Large intestine (tissue), 3 donors: Measurements from ENCODE around the gene AKR7A2. TPM values are rescaled to one million over a fixed set of nuclear protein-coding genes. Genes with fewer than 3 reads are reported as not detected.

Source experiments
- DNase-seq, 2 donors: peaks; one replicate each; pipeline versions ENCODE4 v3.0.0 to v3.0.0-alpha.2; 2013
- H3K27ac ChIP-seq: one replicate; pipeline ENCODE4 v1.5.1; 2013; ENCODE audit warnings: low read length
- H3K27me3 ChIP-seq: 2 replicates; pipeline ENCODE4 v1.6.1; 2013; ENCODE audit warnings: low read length; ENCODE audit not compliant: control insufficient read depth, insufficient read depth
- H3K36me3 ChIP-seq: 2 replicates; pipeline ENCODE4 v1.6.1; 2013; ENCODE audit warnings: low read length; ENCODE audit not compliant: control insufficient read depth, insufficient read depth
- H3K4me1 ChIP-seq: one replicate; pipeline ENCODE4 v1.6.1; 2013; ENCODE audit warnings: low read length; ENCODE audit not compliant: control insufficient read depth, insufficient read depth
- H3K4me3 ChIP-seq: one replicate; pipeline ENCODE4 v1.5.1; 2013; ENCODE audit warnings: low read length
- H3K9me3 ChIP-seq: one replicate; pipeline ENCODE4 v1.6.1; 2013; ENCODE audit warnings: mild to moderate bottlenecking, low read depth, low read length, moderate library complexity; ENCODE audit not compliant: control insufficient read depth
- WGBS: methylation state at CpG from one replicate; pipeline ENCODE4 v1.1.5; 2013; ENCODE audit warnings: low lambda C conversion rate; ENCODE audit not compliant: insufficient coverage; 5-methylcytosine and 5-hydroxymethylcytosine counted together
- polyA plus RNA-seq: library from polyadenylated mRNA; unstranded; fragments of 120-200 nt; gene quantifications from one replicate; pipeline ENCODE4 v1.2.1, GENCODE V29; 2013

Gene AKR7A2
- polyA plus RNA-seq, 1 donor, result 94.4 TPM

DNA sequence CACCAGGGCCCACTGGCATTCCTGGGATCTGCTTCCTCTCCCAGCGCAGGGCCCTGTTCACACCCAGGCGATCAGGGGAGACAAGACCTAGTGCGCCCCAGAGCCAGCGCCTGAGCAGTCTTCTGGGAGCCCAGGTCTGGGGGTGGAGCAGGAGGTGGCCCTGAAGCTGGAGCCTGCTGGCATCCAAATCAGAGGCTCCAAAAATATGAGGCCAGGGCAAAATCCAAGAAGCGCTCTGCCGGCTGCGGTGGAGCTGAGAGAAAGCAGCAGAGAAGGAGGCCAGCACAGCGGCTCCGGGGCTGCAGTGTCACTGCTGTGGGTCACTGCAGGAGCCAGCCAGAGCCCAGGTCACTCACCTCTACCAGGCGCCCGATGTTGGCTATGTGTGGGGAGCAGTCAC is 32.9 kb upstream of the AKR7A2 start:
- no peaks in the 10 kb centered on the region for H3K27me3 ChIP-seq
- H3K9me3 ChIP-seq, result no peaks in the 10 kb centered on the region
- H3K4me1 ChIP-seq, result peaks cover 7% of the 10 kb centered on the region
- H3K36me3 ChIP-seq, result peaks cover 73% of the 10 kb centered on the region
- H3K27ac ChIP-seq, result no peak overlapping the region
- WGBS, result no CpG with 5 or more reads among the region's 11 CpGs
- no peak overlapping the region for H3K4me3 ChIP-seq
- no peak for DNase-seq

DNA sequence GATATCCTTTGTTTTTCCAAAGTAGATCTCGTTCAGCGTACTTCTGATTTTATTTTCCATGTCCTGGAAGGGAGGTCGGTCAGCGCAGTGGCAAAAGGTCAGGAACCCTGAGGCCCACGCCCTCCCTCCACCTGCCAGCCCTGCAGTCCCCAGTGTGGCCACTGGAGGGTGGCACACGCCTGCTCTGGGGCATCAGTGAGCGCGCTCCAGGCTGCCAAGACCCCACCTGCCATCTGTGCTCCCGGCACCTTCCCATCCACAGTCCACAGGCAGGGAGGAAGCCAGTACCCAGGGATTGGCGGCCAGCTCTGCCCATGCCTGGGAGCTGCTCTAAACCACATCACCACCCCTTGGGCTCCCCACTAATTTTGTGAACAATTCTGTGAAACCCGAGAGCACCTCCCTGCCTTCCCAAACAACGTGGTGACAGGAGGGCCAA is 32.4 kb upstream of the AKR7A2 start:
- DNase-seq, result peak in 1 of 2 donors; percentile 35
- peaks cover 73% of the 10 kb centered on the region for H3K36me3 ChIP-seq
- H3K4me3 ChIP-seq, result no peak overlapping the region
- no peaks in the 10 kb centered on the region for H3K9me3 ChIP-seq
- no peaks in the 10 kb centered on the region for H3K27me3 ChIP-seq
- H3K4me1 ChIP-seq, result peaks cover 7% of the 10 kb centered on the region
- WGBS, result no CpG with 5 or more reads among the region's 12 CpGs
- no peak overlapping the region for H3K27ac ChIP-seq

DNA sequence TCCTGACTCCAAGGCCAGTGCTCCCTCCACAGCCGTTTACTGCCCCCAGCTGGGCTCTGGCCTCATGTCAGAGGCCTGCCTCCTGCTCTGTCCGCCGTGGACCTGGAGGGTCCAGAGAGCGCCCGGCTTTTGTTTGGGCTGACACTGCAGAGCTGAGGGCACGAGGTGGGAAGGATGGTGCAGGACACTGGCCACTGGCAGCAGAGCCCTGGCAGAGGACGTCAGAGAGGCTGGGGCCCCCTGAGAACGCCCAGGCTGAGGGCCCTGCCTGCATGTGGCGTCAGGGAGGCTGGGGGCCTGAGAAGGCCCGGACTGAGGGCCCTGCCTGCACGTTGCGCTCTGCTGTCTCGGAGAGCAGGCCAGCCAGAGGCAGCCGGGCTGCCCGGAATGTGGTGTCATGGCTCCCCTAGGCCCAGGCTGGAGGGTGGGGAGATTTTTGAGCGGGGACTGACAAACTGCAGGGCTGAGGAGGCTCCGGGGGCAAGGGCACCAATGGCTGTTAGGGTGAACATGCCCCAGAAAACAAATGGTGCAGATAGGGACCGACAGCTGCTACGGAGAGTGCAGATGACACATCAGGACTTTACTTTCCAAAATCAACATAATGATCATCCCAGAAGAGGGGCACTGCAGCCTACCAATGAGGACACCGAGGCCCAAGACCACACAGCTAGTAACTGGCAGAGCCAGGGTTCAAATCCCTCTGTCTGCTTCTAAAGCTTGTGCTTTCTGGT is 31.8 kb upstream of the AKR7A2 start:
- H3K36me3 ChIP-seq, result peaks cover 71% of the 10 kb centered on the region
- no peak for DNase-seq
- H3K27ac ChIP-seq, result no peak overlapping the region
- peaks cover 7% of the 10 kb centered on the region for H3K4me1 ChIP-seq
- no peaks in the 10 kb centered on the region for H3K27me3 ChIP-seq
- no peaks in the 10 kb centered on the region for H3K9me3 ChIP-seq
- no CpG with 5 or more reads among the region's 20 CpGs for WGBS
- H3K4me3 ChIP-seq, result no peak overlapping the region

DNA sequence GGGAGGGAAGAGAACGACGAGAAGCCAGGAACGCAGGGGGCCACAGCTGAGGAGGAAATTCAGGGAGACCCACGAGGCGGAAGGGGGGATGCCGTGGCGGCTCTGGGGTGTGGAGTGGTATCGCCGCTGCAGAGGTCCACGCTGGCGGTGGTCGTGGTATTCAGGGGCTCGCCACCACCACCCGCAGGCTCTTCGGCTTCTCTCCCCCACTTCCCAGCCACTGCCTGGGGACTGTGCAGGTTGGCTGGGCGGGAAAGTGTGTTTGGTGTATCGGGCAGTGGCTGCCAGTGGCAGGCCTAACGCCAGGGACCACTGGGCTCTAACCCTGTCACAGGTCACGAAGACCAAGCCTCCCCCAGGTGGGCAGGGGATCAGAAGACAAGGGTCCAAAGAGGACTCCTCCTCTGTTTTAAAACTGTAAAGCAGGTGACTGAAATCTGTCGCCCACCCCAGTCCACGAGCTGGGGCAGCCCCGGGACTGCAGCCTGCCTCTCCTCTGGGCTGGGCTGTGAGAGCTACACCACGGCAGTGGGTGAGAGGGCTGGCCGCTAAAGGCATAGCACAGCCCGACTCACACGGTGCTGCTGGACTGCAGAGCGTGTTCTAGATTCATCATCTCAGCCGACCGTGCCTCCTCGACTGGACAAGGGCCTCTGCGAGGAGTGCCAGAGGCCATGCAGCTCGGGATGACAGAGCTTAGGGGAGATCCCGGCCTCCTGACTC is 31.1 kb upstream of the AKR7A2 start:
- H3K9me3 ChIP-seq, result no peaks in the 10 kb centered on the region
- no peaks in the 10 kb centered on the region for H3K27me3 ChIP-seq
- peaks cover 5% of the 10 kb centered on the region for H3K4me1 ChIP-seq
- WGBS, result no CpG with 5 or more reads among the region's 33 CpGs
- no peak overlapping the region for H3K27ac ChIP-seq
- DNase-seq, result no peak
- H3K36me3 ChIP-seq, result peaks cover 64% of the 10 kb centered on the region
- H3K4me3 ChIP-seq, result no peak overlapping the region

DNA sequence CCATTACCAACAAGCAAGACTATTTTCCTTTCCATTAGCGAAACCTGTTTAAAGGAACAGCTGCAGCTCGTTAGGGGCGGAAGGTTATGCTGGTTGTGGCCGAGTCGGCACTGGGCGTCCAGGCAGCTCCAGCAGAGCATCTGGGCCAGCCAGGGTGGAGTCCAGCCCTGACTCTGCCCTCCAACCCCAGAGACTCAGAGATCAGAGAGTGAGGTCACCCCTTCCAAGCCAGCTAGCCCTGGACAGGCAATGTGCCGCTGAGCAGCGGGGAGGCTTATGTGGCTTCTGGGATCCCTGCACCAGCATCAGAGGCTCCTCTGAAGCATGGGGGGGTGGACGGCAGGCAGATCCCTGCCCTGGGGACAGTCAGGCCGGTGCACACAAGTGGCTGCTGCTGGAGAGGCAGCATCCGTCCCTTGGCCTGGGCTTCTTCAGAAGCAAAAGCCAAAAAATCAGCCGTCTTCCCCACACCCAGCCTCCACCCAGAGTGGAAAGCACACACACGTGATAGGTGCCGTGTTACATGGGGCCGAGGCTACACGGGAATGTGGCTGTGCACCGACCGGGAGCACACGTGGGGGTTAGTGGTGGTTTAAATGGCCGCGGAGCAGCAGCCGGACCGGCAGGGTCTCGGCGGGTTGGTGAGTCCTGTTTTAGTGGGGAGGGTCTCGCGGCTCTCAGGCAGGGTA is 30.3 kb upstream of the AKR7A2 start:
- DNase-seq, result no peak
- Histone ChIP-seq H3K4me3 (no peak overlapping the region), H3K4me1 (peaks cover 3% of the 10 kb centered on the region), H3K9me3 (no peaks in the 10 kb centered on the region), H3K36me3 (peaks cover 62% of the 10 kb centered on the region), H3K27me3 (no peaks in the 10 kb centered on the region), H3K27ac (no peak overlapping the region)
- WGBS, result no CpG with 5 or more reads among the region's 27 CpGs

DNA sequence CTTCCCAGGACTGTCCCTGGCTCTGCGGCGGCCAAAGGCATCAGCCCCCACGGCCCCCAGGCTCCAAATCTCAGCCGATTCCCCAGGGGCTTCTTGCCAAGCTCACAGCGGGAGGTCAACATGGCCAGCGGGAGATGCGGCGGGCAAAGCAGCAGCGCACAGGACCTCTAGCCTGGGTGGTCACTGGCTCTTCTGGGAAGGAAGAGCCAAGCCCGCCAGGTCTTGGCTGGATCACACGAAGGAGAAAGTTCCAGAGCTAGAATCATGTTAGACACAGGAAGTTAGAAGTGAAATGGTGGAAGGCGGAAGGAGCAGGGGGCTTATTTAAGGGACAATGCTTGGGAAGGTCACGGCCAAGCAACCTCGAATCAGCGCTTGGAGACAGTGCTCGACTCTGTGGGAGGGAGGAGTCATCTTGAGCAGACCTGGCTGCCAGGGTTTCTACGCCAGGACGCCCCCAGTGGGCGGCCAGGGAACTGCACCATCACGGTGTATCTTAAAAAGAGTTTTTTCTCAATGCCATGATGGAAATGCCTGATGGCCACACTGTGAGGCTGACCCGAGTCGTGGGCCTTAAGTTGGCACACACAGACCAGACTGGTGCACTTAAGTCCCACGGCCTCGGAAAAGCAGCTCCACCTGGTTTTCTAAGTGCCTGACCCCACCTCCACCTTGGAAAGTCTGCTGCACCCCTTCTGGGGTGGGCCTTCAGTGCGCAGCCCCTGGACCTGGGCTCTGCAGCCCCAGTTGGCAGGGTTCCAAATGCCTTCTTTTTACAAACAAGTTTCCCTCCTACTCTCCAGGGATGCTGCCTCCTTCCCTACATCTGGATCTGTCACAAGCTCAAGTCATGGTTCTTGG is 29.5 kb upstream of the AKR7A2 start:
- H3K4me1 ChIP-seq, result peaks cover 3% of the 10 kb centered on the region
- H3K27ac ChIP-seq, result no peak overlapping the region
- no peaks in the 10 kb centered on the region for H3K9me3 ChIP-seq
- H3K4me3 ChIP-seq, result no peak overlapping the region
- WGBS, result no CpG with 5 or more reads among the region's 25 CpGs
- peaks cover 60% of the 10 kb centered on the region for H3K36me3 ChIP-seq
- no peaks in the 10 kb centered on the region for H3K27me3 ChIP-seq
- peak; percentile 62 for DNase-seq

DNA sequence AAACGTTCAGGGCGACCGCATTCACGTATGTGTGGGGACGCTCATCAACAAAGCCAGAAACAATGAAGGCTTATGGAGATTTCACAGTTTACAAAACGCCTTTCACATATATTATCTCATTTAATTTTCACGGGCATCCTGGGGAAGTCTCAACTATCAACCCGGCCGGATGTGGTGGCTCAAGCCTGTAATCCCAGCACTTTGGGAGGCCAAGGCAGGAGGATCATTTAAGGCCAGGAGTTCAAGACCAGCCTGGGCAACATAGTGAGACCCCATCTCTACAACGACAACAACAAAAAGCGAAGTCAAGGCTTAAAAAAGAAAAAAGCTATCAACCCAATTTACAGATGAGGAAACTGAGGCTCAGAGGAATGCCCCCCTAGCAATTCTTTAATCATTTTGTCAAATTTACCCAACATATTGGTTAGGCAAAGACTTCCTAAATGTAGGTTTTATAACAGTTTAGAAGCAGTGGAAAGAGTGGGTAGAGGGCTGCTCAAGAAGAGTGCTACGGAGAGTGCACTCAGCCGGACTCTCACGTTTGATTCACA is 28.5 kb upstream of the AKR7A2 start:
- no peak for DNase-seq
- Histone ChIP-seq H3K4me1 (peaks cover 3% of the 10 kb centered on the region), H3K27me3 (no peaks in the 10 kb centered on the region), H3K4me3 (no peak overlapping the region), H3K36me3 (peaks cover 54% of the 10 kb centered on the region), H3K27ac (no peak overlapping the region), H3K9me3 (no peaks in the 10 kb centered on the region)
- WGBS, result 94% methylated on average over 6 of the region's 14 CpGs

DNA sequence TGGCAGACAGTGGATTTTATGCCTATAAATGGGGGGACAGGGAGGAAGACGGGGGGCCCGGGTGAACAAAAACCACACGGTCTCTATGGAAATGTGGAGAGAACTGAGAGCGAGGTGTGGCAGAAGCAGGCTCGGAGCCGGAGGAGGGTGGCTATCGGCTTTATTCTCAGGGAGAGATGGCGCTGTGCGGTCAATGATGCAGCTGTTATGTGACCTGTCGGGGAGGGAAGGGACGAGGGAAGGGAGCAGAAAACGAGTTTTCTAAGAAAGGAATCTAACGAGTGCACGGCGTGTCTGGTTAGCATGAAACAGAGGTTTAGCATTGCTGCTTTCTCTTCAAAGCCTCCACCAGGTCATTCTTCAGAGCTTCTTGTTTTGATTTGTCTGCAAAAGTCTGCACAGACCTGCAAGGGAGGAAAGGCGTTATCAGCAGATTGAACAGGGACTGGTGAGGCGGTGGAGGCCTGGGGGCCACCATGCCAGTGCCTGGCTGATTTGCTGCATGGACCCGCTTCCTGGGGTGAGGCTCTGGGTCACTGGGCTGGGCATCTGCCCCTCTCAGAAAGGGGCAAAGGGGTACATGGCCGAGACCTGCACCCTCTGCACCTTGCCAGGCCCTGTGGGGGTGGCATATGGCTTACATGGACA is 27.4 kb upstream of the AKR7A2 start:
- no peaks in the 10 kb centered on the region for H3K27me3 ChIP-seq
- H3K36me3 ChIP-seq, result peaks cover 42% of the 10 kb centered on the region
- no peak for DNase-seq
- 67% methylated on average over 3 of the region's 19 CpGs for WGBS
- H3K27ac ChIP-seq, result no peak overlapping the region
- H3K4me1 ChIP-seq, result peaks cover 3% of the 10 kb centered on the region
- H3K4me3 ChIP-seq, result no peak overlapping the region
- no peaks in the 10 kb centered on the region for H3K9me3 ChIP-seq

DNA sequence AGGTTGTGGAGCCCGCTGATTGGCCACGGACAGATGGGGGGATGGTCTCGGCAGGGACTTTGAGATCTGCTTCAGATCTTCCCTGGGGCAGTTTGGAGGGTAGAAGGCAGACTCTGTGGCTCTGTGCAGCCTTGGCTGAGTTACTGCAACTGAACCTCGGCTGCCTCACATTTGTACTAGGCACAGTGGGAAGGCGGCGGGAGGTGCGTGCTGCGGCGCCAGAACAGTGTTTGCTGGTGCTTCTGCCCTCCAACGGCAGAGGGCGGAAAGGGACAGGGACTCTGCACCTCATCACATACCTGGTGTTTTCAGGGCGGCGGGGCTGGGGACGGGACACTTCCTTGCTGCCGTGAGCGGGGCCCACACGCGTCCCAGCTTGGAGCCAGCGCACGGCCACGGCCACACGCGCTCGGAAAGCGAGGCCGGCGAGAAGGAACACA is 26.4 kb upstream of the AKR7A2 start:
- no CpG with 5 or more reads among the region's 27 CpGs for WGBS
- Histone ChIP-seq H3K4me3 (peak overlapping the region; percentile 25), H3K27me3 (no peaks in the 10 kb centered on the region), H3K27ac (peak overlapping the region; percentile 23), H3K36me3 (peaks cover 34% of the 10 kb centered on the region), H3K4me1 (peaks cover 3% of the 10 kb centered on the region), H3K9me3 (no peaks in the 10 kb centered on the region)
- DNase-seq, result peak; percentile 53 to 76
